CD8-positive, alpha-beta memory T cell (primary cell): ENCODE measurements around the gene KIF5C. TPM values are rescaled to one million over a fixed set of nuclear protein-coding genes. Genes with fewer than 3 reads are reported as not detected.

Experiments used
- CTCF ChIA-PET: fragments of 350-600 bp; sonication (Branson Sonifier 250); formaldehyde crosslinking; loops from one replicate; lab custom pipeline; 2021; ENCODE audit warnings: antibody characterized with exemption; lab: Charles Lee
- POLR2A ChIA-PET: fragments of 350-600 bp; sonication (Branson Sonifier 250); formaldehyde crosslinking; loops from one replicate; lab custom pipeline; 2021; ENCODE audit warnings: antibody characterized with exemption; lab: Charles Lee
- DNase-seq, 5 donors: peaks; one replicate each; pipeline versions ENCODE4 v3.0.0 to v3.0.0-alpha.2; 2020 to 2022; ENCODE audit warnings: mixed read lengths in 1 of 5
- H3K27ac ChIP-seq: one replicate; pipeline ENCODE4 v1.7.0; 2013; ENCODE audit warnings: low read depth, mild to moderate bottlenecking, low read length, moderate library complexity
- H3K27me3 ChIP-seq: 2 replicates; pipeline ENCODE4 v1.7.0; 2013; ENCODE audit warnings: low read length, mild to moderate bottlenecking; ENCODE audit not compliant: insufficient read depth, poor library complexity, severe bottlenecking
- H3K36me3 ChIP-seq: 2 replicates; pipeline ENCODE4 v1.7.0; 2013; ENCODE audit warnings: mild to moderate bottlenecking, low read length, moderate library complexity; ENCODE audit not compliant: insufficient read depth
- H3K4me1 ChIP-seq: 2 replicates; pipeline ENCODE4 v1.7.0; 2013; ENCODE audit warnings: mild to moderate bottlenecking, low read length, moderate library complexity; ENCODE audit not compliant: insufficient read depth
- H3K4me3 ChIP-seq: 2 replicates; pipeline ENCODE4 v1.7.0; 2013; ENCODE audit warnings: mild to moderate bottlenecking, low read length
- H3K9me3 ChIP-seq: 2 replicates; pipeline ENCODE4 v1.7.0; 2013; ENCODE audit warnings: mild to moderate bottlenecking, low read length
- H3K27ac Mint-ChIP-seq, 8 donors: one replicate each; pipeline ENCODE4 v1.8.0; 2020 to 2021; ENCODE audit warnings: mixed read lengths in 8 of 8, mild to moderate bottlenecking in 6 of 8, inconsistent platforms in 3 of 8, moderate library complexity in 3 of 8
- H3K27me3 Mint-ChIP-seq, 2 donors: one replicate each; pipeline ENCODE4 v1.8.0; 2020 to 2021; ENCODE audit warnings: mixed read lengths in 2 of 2, mild to moderate bottlenecking in 1 of 2, moderate library complexity in 1 of 2
- H3K36me3 Mint-ChIP-seq, 3 donors: one replicate each; pipeline ENCODE4 v1.8.0; 2020 to 2021; ENCODE audit warnings: mixed read lengths in 3 of 3, inconsistent platforms in 1 of 3, mild to moderate bottlenecking in 1 of 3
- H3K4me1 Mint-ChIP-seq, 3 donors: one replicate each; pipeline ENCODE4 v1.8.0; 2020 to 2021; ENCODE audit warnings: mixed read lengths in 3 of 3, inconsistent platforms in 1 of 3, mild to moderate bottlenecking in 1 of 3
- H3K4me3 Mint-ChIP-seq, 7 donors: one replicate each; pipeline ENCODE4 v1.8.0; 2020 to 2021; ENCODE audit warnings: mixed read lengths in 7 of 7, mild to moderate bottlenecking in 6 of 7, moderate library complexity in 4 of 7, inconsistent platforms in 2 of 7
- H3K9me3 Mint-ChIP-seq, 5 donors: one replicate each; pipeline ENCODE4 v1.8.0; 2020 to 2022; ENCODE audit warnings: mixed read lengths in 5 of 5, mild to moderate bottlenecking in 3 of 5, moderate library complexity in 2 of 5, inconsistent platforms in 1 of 5
- polyA plus RNA-seq: library from polyadenylated mRNA; unstranded; fragments of 300-500 nt; fragmentation: Illumina TruSeq; gene quantifications from one replicate; pipeline ENCODE4 v1.2.3, GENCODE V29; 2021
- total RNA-seq, 2 experiments: library from RNA; stranded (reverse); gene quantifications; one replicate each; pipeline ENCODE4 v1.2.3, GENCODE V29; 2021

Gene KIF5C
- total and polyA plus RNA-seq, 3 experiments from 2014 or later = 3.4 to 19.8 (median 18.2) TPM

DNA sequence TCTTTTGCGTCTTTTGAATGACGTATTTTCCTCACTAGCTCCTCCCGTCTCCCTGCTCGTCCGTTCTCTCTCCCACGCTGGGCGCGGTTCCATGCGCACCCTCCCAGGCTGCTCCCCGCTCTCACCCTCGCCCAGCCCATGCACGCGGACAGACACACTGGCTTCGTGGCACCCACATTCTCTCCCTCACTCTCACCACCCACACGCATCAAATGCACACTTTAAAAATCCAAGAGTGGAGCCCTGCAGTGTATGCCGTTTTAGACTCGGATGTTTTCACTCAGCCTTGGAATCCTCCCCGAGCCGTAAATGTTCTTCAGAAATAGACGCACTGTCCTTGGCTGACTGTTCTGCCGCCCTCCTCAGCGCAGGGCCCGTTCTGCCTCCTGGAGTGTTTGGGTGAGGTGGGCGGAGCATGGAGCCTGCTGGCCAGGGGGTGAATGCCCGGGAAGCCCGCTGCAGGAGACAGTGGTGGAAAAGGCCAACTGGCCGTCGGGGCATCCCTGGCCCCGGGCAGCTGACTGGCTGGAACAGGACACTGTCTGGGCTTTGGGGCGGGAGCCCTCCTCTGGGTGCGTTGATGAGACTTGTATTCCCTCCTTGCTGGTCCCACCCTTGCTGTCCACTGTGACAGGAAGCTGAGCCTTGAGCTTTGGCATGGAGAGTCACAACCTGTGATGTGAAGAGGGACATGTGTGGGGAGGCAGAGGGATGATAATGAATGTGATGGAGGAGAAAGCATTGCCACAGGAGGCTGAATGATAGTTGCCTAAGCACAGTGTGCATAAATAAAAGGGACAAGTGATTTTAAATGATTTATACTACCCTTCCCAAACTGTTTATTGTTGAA is 128.1 kb downstream of the KIF5C start:
- H3K36me3 Mint-ChIP-seq = peaks cover 0 to 39% (median 14%) of the 10 kb centered on the region in 3 donors
- H3K27me3 Mint-ChIP-seq = peaks cover 0 to 1% of the 10 kb centered on the region in 2 donors
- H3K27ac ChIP-seq = no peak overlapping the region
- H3K9me3 Mint-ChIP-seq = no peaks in the 10 kb centered on the region
- H3K9me3 ChIP-seq = no peaks in the 10 kb centered on the region
- no peaks in the 10 kb centered on the region for H3K27me3 ChIP-seq
- no peaks in the 10 kb centered on the region for H3K36me3 ChIP-seq
- H3K27ac Mint-ChIP-seq = no peak overlapping the region
- POLR2A ChIA-PET = no interaction called here
- no peaks in the 10 kb centered on the region for H3K4me1 ChIP-seq
- CTCF ChIA-PET = interaction anchor here (1.2 to 2.2 kb wide), 2 partner anchors 14 kb away, joined by 6 to 9 read pairs; no protein-coding TSS in a partner anchor
- H3K4me3 ChIP-seq = no peak overlapping the region
- H3K4me3 Mint-ChIP-seq = no peak overlapping the region
- no peak for DNase-seq
- H3K4me1 Mint-ChIP-seq = no peaks in the 10 kb centered on the region

DNA sequence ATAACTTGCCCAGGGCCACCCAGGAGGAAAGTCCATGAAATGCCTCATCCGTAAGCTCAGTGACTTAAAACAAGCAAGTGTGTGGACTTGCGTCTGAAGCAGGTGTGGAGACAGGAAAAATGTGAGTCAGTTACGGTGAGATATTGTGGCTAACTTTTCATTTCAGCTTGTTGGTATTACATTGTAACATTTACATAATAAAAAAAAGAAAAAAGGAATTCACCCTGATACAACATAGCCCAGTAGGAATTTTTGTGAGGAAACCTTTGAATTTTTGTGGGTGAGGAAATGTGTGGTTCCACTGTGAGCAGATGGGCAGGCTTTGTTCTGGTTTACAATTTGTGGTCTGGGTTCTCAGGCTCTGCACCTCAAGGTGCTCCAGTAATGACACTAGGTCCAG is 129.8 kb downstream of the KIF5C start:
- Mint-ChIP-seq H3K27me3 (no peaks in the 10 kb centered on the region), H3K9me3 (no peaks in the 10 kb centered on the region), H3K36me3 (peaks cover 0 to 44% (median 18%) of the 10 kb centered on the region in 3 donors), H3K4me3 (no peak overlapping the region), H3K4me1 (no peaks in the 10 kb centered on the region), H3K27ac (peak overlapping the region in 2 of 8 donors; percentile 11 to 15)
- ChIA-PET POLR2A (no interaction called here), CTCF (interaction anchor here (2.2 kb wide), 1 partner anchor 12 kb away, joined by 9 read pairs; no protein-coding TSS in a partner anchor)
- Histone ChIP-seq H3K4me3 (no peak overlapping the region), H3K9me3 (no peaks in the 10 kb centered on the region), H3K36me3 (no peaks in the 10 kb centered on the region), H3K27ac (no peak overlapping the region), H3K4me1 (no peaks in the 10 kb centered on the region), H3K27me3 (no peaks in the 10 kb centered on the region)
- no peak for DNase-seq

DNA sequence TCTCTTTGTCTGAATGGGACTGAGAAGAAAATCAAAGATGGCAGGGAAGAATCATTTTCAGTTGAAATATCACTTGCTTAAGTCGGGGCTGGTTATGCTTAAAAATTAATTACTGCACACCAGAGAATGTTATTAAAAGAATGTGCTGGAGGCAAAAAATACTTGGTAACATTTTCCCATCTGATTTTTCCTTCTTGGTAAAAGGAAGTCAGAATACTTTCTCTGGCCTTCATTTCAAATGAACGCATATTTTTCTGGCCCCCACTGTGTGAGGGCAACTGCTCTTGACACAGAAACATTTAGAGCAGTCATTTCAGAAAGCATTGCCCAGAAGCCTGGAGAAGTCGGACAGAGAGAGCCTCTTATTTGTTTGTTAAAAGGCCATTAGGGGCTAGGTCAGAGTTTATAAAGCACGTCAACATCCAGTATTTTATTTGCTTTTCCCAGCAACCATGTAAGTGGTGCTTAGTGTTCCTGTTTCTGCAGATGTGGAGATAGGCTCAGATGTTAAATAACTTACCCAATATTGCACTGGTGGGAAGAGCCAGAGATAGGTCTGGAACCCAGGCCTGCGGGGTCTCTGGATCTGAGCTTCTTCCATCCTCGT is 130.5 kb downstream of the KIF5C start:
- H3K4me3 Mint-ChIP-seq = no peak overlapping the region
- no peaks in the 10 kb centered on the region for H3K27me3 Mint-ChIP-seq
- Histone ChIP-seq H3K27ac (no peak overlapping the region), H3K27me3 (no peaks in the 10 kb centered on the region), H3K4me1 (no peaks in the 10 kb centered on the region), H3K9me3 (no peaks in the 10 kb centered on the region), H3K36me3 (no peaks in the 10 kb centered on the region), H3K4me3 (no peak overlapping the region)
- no peaks in the 10 kb centered on the region for H3K4me1 Mint-ChIP-seq
- peaks cover 0 to 43% (median 17%) of the 10 kb centered on the region in 3 donors for H3K36me3 Mint-ChIP-seq
- ChIA-PET CTCF (no interaction called here), POLR2A (no interaction called here)
- DNase-seq = no peak
- no peak overlapping the region for H3K27ac Mint-ChIP-seq
- H3K9me3 Mint-ChIP-seq = no peaks in the 10 kb centered on the region

DNA sequence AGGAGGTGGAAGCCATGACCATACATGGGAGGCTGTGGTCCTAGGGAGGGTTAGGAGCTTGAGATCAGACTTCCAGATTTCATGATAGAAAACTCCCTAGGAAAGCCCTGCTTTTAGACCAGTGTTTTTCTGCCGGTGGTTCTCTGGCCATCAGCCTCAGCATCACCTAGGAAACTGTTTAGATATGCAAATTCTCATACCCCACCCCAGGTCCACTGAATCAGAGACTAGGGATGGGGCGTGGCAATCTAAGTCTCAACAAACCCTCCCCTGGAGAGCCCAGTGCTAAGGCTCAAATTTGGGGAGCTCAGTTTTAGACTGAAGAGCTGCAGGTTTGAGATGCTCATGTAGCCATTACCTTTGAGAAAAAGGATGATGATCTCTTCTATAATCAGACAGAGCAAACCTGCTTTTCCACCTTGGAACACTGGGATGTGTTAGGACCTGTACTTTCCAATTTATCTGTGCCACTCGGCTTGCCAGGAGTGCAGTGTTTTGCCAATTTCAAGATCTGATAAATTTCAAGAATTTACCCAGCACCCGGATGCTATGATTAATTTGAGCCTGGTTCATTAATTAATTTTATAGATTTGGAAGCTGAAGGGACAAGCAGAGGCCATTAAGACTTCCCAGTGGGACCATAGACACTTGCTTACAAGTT is 132.0 kb downstream of the KIF5C start:
- no peaks in the 10 kb centered on the region for H3K27me3 Mint-ChIP-seq
- no peak for DNase-seq
- ChIA-PET POLR2A (no interaction called here), CTCF (interaction anchor here (2.9 kb wide), 1 partner anchor 11 kb away, joined by 20 read pairs; no protein-coding TSS in a partner anchor)
- no peak overlapping the region for H3K4me3 ChIP-seq
- no peaks in the 10 kb centered on the region for H3K27me3 ChIP-seq
- H3K4me3 Mint-ChIP-seq = no peak overlapping the region
- H3K9me3 ChIP-seq = no peaks in the 10 kb centered on the region
- H3K9me3 Mint-ChIP-seq = no peaks in the 10 kb centered on the region
- H3K36me3 Mint-ChIP-seq = peaks cover 0 to 43% (median 18%) of the 10 kb centered on the region in 3 donors
- no peaks in the 10 kb centered on the region for H3K4me1 Mint-ChIP-seq
- H3K27ac ChIP-seq = no peak overlapping the region
- no peak overlapping the region for H3K27ac Mint-ChIP-seq
- no peaks in the 10 kb centered on the region for H3K4me1 ChIP-seq
- H3K36me3 ChIP-seq = no peaks in the 10 kb centered on the region

DNA sequence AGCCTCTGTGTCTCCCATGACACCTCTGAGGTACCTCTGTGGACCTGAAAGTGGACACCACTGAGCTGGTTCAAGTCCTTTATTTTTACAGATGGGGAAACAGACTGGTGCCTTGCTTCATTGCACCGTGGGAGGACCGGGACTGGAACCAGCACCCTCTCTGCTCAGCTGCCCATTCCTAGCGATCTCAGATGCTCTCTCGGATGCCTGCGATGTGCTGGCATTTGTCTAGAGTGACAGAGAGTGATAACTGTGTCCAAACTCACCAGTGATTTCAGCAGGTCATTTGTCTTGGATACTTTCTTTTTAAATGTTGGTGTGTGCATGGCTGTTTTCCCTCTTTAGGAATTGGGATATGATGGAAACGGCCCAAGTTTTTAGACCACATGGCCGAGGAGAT is 133.4 kb downstream of the KIF5C start:
- no peaks in the 10 kb centered on the region for H3K27me3 ChIP-seq
- no peaks in the 10 kb centered on the region for H3K36me3 ChIP-seq
- Mint-ChIP-seq H3K27me3 (no peaks in the 10 kb centered on the region), H3K36me3 (peaks cover 0 to 46% (median 16%) of the 10 kb centered on the region in 3 donors), H3K9me3 (no peaks in the 10 kb centered on the region), H3K27ac (peak overlapping the region in 2 of 8 donors; percentile 17 to 28), H3K4me1 (no peaks in the 10 kb centered on the region), H3K4me3 (no peak overlapping the region)
- no peaks in the 10 kb centered on the region for H3K4me1 ChIP-seq
- DNase-seq = no peak
- ChIA-PET CTCF (interaction anchor here (2.9 kb wide), 1 partner anchor 9 kb away, joined by 20 read pairs; no protein-coding TSS in a partner anchor), POLR2A (no interaction called here)
- no peaks in the 10 kb centered on the region for H3K9me3 ChIP-seq
- no peak overlapping the region for H3K27ac ChIP-seq
- H3K4me3 ChIP-seq = no peak overlapping the region

DNA sequence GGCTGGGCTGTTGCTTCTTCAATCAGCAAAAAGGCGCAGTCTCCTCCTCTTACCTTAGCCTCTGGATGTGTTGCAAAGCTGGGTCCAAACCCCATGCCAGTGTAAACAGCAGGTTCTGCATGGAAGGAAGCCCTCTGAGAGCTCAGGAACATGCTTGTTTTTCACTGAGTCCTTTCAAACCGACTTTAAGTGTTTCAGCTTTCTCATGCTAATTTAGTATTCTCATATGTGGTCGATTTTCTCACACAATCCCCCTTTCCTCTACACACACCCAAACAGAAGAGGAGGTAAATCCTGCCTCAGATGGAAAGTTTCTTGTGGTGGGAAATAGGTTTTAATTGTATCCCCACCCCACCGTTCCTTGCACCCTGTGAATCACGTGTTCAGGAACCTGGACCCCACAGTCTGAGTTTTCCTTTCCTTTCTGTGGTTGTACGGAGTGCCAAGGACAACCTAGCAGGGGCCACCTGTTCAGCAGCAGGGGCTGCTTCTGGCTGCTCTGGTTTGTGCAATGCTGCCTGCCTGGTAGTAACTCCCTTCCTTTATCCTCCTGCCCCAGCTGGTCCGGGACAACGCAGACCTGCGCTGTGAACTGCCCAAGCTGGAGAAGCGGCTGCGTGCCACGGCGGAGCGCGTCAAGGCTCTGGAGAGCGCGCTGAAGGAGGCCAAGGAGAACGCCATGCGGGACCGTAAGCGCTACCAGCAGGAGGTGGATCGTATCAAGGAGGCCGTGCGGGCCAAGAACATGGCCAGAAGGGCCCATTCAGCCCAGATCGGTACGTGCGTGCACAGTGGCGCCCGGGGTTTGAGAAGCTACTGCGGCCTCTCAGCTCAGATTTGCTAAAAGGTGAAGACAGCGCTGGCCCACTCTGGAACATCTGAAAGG is 134.8 kb downstream of the KIF5C start:
- H3K9me3 ChIP-seq = no peaks in the 10 kb centered on the region
- no peak overlapping the region for H3K27ac Mint-ChIP-seq
- CTCF ChIA-PET = interaction anchor here (2.9 kb wide), 1 partner anchor 8 kb away, joined by 20 read pairs; no protein-coding TSS in a partner anchor
- DNase-seq = no peak
- no peaks in the 10 kb centered on the region for H3K4me1 Mint-ChIP-seq
- H3K9me3 Mint-ChIP-seq = no peaks in the 10 kb centered on the region
- no peak overlapping the region for H3K27ac ChIP-seq
- H3K4me1 ChIP-seq = no peaks in the 10 kb centered on the region
- no peak overlapping the region for H3K4me3 Mint-ChIP-seq
- no peaks in the 10 kb centered on the region for H3K36me3 ChIP-seq
- H3K27me3 Mint-ChIP-seq = no peaks in the 10 kb centered on the region
- H3K27me3 ChIP-seq = no peaks in the 10 kb centered on the region
- no peak overlapping the region for H3K4me3 ChIP-seq
- POLR2A ChIA-PET = no interaction called here
- H3K36me3 Mint-ChIP-seq = peaks cover 0 to 39% (median 16%) of the 10 kb centered on the region in 3 donors

GRCh38 chr2:149012545-149012944 is 137.5 kb downstream of the KIF5C start:
- H3K27me3 ChIP-seq = no peaks in the 10 kb centered on the region
- peaks cover 0 to 36% (median 15%) of the 10 kb centered on the region in 3 donors for H3K36me3 Mint-ChIP-seq
- ChIA-PET CTCF (interaction anchor here (1.4 kb wide), 1 partner anchor 548 kb away, joined by 3 read pairs; no protein-coding TSS in a partner anchor), POLR2A (no interaction called here)
- H3K4me3 ChIP-seq = no peak overlapping the region
- peaks cover 7 to 9% (median 8%) of the 10 kb centered on the region in 3 donors for H3K4me1 Mint-ChIP-seq
- no peak overlapping the region for H3K27ac Mint-ChIP-seq
- no peak for DNase-seq
- H3K4me1 ChIP-seq = no peaks in the 10 kb centered on the region
- H3K4me3 Mint-ChIP-seq = no peak overlapping the region
- no peak overlapping the region for H3K27ac ChIP-seq
- H3K36me3 ChIP-seq = no peaks in the 10 kb centered on the region
- no peaks in the 10 kb centered on the region for H3K27me3 Mint-ChIP-seq
- no peaks in the 10 kb centered on the region for H3K9me3 ChIP-seq
- H3K9me3 Mint-ChIP-seq = no peaks in the 10 kb centered on the region
